GM12891 (cell line): ENCODE results near the gene PIK3CB.

ENCODE experiments used
- PAX5 ChIP-seq: IDR thresholded peaks from 2 replicates; pipeline ENCODE4 v1.6.1; 2011; ENCODE audit warnings: low read length, moderate library complexity, mild to moderate bottlenecking; ENCODE audit not compliant: insufficient read depth, severe bottlenecking
- POLR2A ChIP-seq: IDR thresholded peaks from 2 replicates; pipeline ENCODE4 v1.6.1; 2011; ENCODE audit warnings: low read depth, low read length, control low read depth
- POLR2AphosphoS5 ChIP-seq: IDR thresholded peaks from 2 replicates; pipeline ENCODE4 v1.6.1; 2011; ENCODE audit warnings: low read depth, low read length, control low read depth
- SPI1 ChIP-seq: IDR thresholded peaks from 2 replicates; pipeline ENCODE4 v1.6.1; 2011; ENCODE audit warnings: low read depth, low read length, control low read depth
- TAF1 ChIP-seq: IDR thresholded peaks from 2 replicates; pipeline ENCODE4 v1.6.1; 2011; ENCODE audit warnings: low read depth, low read length, control low read depth

DNA sequence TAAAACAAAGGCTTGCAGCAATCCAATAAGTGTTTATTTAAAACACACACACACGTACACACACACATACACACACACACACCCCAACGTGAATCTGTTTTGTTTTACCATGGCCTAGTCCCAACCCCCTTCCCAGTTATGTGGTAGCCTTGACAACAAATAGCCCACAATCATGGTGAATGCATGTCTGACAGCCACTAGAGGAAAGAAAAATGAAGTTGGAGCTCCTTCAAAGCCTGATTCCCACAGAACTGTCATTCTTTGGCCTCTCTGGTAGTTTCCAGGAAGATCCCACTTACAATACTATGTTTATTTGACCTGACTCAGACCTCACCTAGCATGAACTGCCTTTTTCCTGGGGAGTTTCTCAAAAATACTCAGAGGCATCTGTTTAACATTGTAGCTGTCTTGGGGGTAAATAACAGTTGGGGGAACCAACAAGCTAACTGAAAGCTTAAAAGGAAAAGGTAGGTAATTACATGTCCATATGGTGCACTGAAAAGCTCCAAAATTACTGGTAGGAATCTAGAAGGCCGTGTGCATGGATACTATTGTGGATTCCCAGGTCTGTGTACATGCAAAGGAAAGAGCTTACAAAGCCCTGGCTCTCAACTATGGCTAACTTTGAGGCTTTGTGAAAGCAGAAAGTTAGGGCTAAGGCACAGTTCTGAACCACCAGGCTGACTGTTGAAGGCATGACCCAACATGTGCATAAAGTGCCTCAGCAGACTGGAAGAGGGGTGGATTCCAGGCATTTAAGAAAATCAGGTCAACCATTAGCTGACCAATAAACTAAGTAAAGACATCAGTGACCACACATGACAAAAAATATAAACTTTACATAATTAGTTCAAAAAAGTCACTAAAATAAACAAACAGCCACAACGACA, 160.8 kb downstream of the PIK3CB start:
- no peak for TF ChIP-seq POLR2A
- TF ChIP-seq TAF1, result no peak
- TF ChIP-seq POLR2AphosphoS5, result no peak
- TF ChIP-seq SPI1, result no peak
- TF ChIP-seq PAX5, result no peak
